ENCODE measurements around the gene KLRC2. TPM values are rescaled to one million over a fixed set of nuclear protein-coding genes. Genes with fewer than 3 reads are reported as not detected.
"Not testable (repeated sequence)": the region's sequence is repeated elsewhere in the genome, so short reads cannot be mapped to it uniquely, and the experiment has no call there.

KLRC2 gene
- total RNA-seq, 4 donors from 2014 or later, result 0.42 to 0.66 TPM; not detected in 2

DNA sequence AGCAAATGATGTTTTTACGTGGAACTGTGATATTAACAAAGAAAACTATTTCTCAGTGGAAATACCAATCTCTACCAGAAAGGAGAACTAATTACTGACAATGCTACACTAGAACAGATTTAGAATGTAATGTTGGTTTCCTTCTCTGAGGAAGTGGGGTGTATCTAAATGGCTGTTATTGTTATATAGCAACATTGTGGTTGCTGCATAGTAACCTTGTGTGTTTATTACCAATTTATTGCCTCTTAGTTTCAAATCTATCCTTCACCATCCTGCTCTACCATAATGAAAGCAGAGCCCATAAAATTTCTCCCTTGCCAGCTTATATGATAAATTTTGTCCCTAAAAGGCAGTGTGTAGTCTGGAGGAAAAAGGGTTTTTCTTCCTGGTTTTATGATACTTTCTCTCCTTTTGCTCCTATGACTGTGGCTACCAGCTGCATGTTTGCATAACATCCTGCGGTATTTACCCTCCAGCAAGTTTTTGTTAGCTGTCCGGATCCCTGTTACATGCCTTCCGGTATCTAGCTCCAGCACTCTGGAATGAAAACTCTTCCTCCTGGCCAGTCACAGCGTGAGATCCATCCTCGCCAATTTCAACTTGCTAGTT lies 40.3 kb downstream of the KLRC2 start:
- H3K4me3 ChIP-seq, result peak overlapping the region in 3 of 4 donors; percentile 1 to 19 (median 19)
- intact Hi-C loops (cut with DNase I), result no loop called here
- TF ChIP-seq POLR2AphosphoS5 (IDR thresholded peaks at IDR 0.05), result peak in 1 of 2 donors; percentile 40
- TF ChIP-seq EP300 (IDR thresholded peaks at IDR 0.05), result no peak
- H3K27ac ChIP-seq (replicated peaks in 1 of 4), result peak overlapping the region; percentile 38 to 63 (median 48)
- H3K36me3 ChIP-seq, result no peaks in the 10 kb centered on the region
- no peak for DNase-seq (ENCODE audit: extremely low spot score)
- no peaks in the 10 kb centered on the region for H3K9me3 ChIP-seq
- WGBS, result 17% methylated on average over 6 of the region's 6 CpGs
- no peaks in the 10 kb centered on the region for H3K27me3 ChIP-seq
- H3K4me1 ChIP-seq, result peaks cover 0 to 23% (median 14%) of the 10 kb centered on the region in 4 donors

DNA sequence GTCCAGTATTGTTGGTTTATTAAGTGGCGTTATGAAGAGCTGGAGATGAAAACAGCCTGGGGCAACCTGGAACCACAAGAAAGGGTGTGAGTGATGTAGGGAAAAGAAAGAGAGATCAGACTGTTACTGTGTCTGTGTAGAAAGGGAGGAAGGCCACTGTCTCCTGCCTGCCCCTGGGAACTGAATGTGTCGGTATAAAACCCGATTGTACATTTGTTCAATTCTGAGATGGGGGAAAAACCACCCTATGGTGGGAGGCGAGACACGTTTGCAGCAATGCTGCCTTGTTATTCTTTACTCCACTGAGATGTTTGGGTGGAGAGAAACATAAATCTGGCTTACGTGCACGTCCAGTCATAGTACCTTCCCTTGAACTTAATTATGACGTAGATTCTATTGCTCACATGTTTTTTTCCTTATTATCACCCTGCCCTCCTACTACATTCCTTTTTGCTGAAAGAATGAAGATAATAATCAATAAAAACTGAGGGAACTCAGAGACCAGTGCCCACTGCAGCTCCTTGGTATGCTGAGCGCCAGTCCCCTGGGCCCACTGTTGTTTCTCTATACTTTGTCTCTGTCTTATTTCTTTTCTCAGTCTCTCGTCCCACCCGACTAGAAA lies 41.2 kb downstream of the KLRC2 start:
- WGBS, result 82% methylated on average over 11 of the region's 11 CpGs
- Histone ChIP-seq H3K4me1 (peaks cover 0 to 23% (median 14%) of the 10 kb centered on the region in 4 donors), H3K27ac (replicated peaks in 1 of 4) (peak overlapping the region; percentile 38 to 63 (median 48))
- H3K36me3 ChIP-seq; DNase-seq (ENCODE audit: extremely low spot score); H3K4me3 ChIP-seq; H3K9me3 ChIP-seq; H3K27me3 ChIP-seq; intact Hi-C loops (cut with DNase I): not testable (repeated sequence)

DNA sequence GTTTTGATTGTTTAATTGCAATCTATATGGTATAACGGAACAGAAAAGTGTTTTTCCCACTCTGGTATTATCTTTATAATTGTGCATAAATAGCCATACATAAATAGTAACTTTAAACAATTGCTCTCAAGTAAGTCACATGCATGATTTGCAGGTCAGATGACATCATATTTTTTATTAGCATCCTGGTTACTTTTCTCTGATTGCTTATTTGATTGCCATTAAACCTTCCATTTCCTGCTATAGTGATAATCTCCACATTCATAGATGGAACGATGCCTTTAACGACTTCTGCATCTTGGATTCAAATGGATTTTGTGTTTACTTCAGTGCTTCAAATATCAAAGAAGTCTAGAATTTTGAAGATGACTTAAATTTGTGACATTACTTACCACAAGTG lies 42.5 kb downstream of the KLRC2 start:
- 63% methylated on average over 3 of the region's 3 CpGs for WGBS
- H3K27me3 ChIP-seq, result no peaks in the 10 kb centered on the region
- no peak overlapping the region for H3K27ac ChIP-seq (replicated peaks in 1 of 4)
- intact Hi-C loops (cut with DNase I), result no loop called here
- H3K36me3 ChIP-seq, result no peaks in the 10 kb centered on the region
- H3K4me1 ChIP-seq, result peaks cover 0 to 23% (median 14%) of the 10 kb centered on the region in 4 donors
- no peak for DNase-seq (ENCODE audit: extremely low spot score)
- no peak overlapping the region for H3K4me3 ChIP-seq
- H3K9me3 ChIP-seq, result no peaks in the 10 kb centered on the region
- TF ChIP-seq POLR2A (IDR thresholded peaks at IDR 0.05; ENCODE audit: low read depth), result no peak
- TF ChIP-seq EP300 (IDR thresholded peaks at IDR 0.05), result no peak

DNA sequence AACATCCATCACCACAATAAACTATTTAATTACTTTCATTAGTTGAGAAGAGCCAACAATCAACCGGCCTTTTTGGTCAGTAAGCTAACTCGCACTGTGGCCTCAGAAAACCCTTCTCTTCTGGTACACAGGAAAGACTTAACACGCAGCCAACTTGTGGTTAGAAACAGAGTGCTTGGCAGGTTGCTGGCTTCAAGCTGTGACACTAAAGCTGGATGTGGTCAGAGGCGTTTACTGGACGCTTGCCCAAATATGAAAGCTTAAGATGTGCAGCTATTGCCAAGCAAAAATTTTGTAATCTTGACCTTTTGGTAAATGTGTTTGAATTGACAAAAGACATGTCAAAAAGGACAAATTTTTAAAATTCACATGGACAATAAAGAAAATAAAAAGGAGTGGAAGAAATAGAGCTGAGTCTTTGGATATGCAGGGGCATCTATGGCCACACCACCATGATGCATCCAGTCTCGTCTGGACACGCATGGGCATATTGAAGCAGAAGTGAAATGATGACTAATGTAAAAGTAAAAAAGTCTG lies 43.3 kb downstream of the KLRC2 start:
- Histone ChIP-seq H3K4me1 (peaks cover 0 to 23% (median 14%) of the 10 kb centered on the region in 4 donors), H3K36me3 (no peaks in the 10 kb centered on the region), H3K27me3 (no peaks in the 10 kb centered on the region), H3K27ac (replicated peaks in 1 of 4) (peak overlapping the region in 1 of 4 donors; percentile 3), H3K4me3 (no peak overlapping the region), H3K9me3 (no peaks in the 10 kb centered on the region)
- WGBS, result 32% methylated on average over 7 of the region's 7 CpGs
- DNase-seq (ENCODE audit: extremely low spot score), result peak; percentile 93
- TF ChIP-seq EP300 (IDR thresholded peaks at IDR 0.05), result no peak
- TF ChIP-seq POLR2AphosphoS5 (IDR thresholded peaks at IDR 0.05), result no peak
- TF ChIP-seq POLR2A (IDR thresholded peaks at IDR 0.05; ENCODE audit: low read depth), result no peak
- TF ChIP-seq, protein P1, sequence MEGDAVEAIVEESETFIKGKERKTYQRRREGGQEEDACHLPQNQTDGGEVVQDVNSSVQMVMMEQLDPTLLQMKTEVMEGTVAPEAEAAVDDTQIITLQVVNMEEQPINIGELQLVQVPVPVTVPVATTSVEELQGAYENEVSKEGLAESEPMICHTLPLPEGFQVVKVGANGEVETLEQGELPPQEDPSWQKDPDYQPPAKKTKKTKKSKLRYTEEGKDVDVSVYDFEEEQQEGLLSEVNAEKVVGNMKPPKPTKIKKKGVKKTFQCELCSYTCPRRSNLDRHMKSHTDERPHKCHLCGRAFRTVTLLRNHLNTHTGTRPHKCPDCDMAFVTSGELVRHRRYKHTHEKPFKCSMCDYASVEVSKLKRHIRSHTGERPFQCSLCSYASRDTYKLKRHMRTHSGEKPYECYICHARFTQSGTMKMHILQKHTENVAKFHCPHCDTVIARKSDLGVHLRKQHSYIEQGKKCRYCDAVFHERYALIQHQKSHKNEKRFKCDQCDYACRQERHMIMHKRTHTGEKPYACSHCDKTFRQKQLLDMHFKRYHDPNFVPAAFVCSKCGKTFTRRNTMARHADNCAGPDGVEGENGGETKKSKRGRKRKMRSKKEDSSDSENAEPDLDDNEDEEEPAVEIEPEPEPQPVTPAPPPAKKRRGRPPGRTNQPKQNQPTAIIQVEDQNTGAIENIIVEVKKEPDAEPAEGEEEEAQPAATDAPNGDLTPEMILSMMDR (IDR thresholded peaks at IDR 0.05), result no peak
- intact Hi-C loops (cut with DNase I), result no loop called here

DNA sequence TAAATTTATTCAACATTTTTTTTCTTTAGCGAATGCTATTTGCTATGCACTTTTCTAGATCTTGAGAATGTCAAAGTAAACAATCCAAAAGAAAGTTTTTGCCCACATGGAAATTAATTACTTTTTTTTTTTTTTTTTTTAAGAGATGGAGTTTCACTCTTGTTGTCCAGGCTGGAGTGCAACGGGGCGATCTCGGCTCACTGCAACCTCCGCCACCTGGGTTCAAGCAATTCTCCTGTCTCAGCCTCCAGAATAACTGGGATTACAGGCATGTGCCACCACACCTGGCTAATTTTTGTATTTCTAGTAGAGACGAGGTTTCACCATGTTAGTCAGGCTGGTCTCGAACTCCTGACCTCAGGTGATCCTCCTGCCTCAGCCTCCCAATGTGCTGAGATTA lies 44.8 kb downstream of the KLRC2 start:
- H3K27me3 ChIP-seq; intact Hi-C loops (cut with DNase I); H3K9me3 ChIP-seq; H3K27ac ChIP-seq (replicated peaks in 1 of 4); DNase-seq (ENCODE audit: extremely low spot score); H3K4me3 ChIP-seq; H3K36me3 ChIP-seq: not testable (repeated sequence)
- peaks cover 0 to 20% (median 12%) of the 10 kb centered on the region in 4 donors for H3K4me1 ChIP-seq
- WGBS, result 92% methylated on average over 7 of the region's 7 CpGs

DNA sequence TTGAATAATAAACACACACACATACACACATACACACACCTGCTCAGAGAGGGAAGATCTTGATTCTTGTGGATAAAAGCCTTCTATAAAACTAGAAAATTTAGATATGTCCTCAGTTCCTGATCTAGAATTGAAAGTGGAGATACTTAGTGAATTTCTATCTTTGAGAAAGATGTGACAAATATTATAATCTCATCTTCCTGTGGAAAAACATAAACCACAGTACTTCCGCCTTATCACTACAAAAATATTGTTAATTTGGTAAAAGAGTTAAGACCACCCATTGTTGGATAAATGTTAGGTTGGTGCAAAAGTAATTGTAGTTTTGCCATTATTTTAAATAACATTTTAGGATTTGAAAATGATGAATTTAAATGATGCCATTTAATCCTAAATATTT lies 45.9 kb downstream of the KLRC2 start, which contains the start of gene KLRK1:
KLRK1 (minus strand) TSS at position 138 of the 400 bp plus-strand sequence. CDS start 1,231 bp downstream, outside the sequence.
- no peaks in the 10 kb centered on the region for H3K36me3 ChIP-seq
- intact Hi-C loops (cut with DNase I), result no loop called here
- TF ChIP-seq POLR2AphosphoS5 (IDR thresholded peaks at IDR 0.05), result no peak
- TF ChIP-seq, protein P1 (IDR thresholded peaks at IDR 0.05), result no peak
- no peak for TF ChIP-seq EP300 (IDR thresholded peaks at IDR 0.05)
- TF ChIP-seq POLR2A (IDR thresholded peaks at IDR 0.05; ENCODE audit: low read depth), result no peak
- peaks cover 0 to 10% (median 4%) of the 10 kb centered on the region in 4 donors for H3K4me1 ChIP-seq
- DNase-seq (ENCODE audit: extremely low spot score), result no peak
- H3K27me3 ChIP-seq, result no peaks in the 10 kb centered on the region
- no peak within 1 kb of the TSS for H3K27ac ChIP-seq (replicated peaks in 1 of 4)
- 85% methylated on average over 1 of the region's 1 CpG for WGBS
- H3K9me3 ChIP-seq, result no peaks in the 10 kb centered on the region
- H3K4me3 ChIP-seq, result no peak within 1 kb of the TSS

All from esophagus muscularis mucosa (tissue), 4 donors.